ENCODE data around the gene PXMP2.

DNA sequence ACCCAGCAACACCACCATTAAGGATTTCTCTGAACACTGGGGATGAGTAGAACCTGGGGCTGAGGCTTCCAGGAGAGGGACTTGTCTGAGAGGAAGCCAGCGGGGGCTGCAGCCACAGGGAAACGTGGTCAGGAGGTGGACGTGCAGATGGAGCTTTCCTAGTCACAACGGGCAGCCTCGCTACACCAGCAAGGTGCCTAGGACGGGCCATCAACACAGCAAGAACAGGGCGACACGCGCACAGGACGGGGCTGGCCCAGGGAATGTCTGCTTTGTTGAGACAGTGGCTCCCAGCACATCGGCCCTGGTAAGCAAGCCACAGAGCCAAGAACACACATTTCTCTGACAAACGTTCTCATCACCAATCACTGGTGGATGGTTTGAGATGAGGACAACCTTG, 49.0 kb downstream of the PXMP2 start:
- TF ChIP-seq, protein P1, sequence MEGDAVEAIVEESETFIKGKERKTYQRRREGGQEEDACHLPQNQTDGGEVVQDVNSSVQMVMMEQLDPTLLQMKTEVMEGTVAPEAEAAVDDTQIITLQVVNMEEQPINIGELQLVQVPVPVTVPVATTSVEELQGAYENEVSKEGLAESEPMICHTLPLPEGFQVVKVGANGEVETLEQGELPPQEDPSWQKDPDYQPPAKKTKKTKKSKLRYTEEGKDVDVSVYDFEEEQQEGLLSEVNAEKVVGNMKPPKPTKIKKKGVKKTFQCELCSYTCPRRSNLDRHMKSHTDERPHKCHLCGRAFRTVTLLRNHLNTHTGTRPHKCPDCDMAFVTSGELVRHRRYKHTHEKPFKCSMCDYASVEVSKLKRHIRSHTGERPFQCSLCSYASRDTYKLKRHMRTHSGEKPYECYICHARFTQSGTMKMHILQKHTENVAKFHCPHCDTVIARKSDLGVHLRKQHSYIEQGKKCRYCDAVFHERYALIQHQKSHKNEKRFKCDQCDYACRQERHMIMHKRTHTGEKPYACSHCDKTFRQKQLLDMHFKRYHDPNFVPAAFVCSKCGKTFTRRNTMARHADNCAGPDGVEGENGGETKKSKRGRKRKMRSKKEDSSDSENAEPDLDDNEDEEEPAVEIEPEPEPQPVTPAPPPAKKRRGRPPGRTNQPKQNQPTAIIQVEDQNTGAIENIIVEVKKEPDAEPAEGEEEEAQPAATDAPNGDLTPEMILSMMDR (IDR thresholded peaks at IDR 0.05), result no peak
- no peak for TF ChIP-seq POLR2A (IDR thresholded peaks at IDR 0.05)

Measured in thyroid gland (tissue), 4 donors.